HepG2 (cell line): Measurements from ENCODE around the gene RNF149. TPM values are rescaled to one million over a fixed set of nuclear protein-coding genes. Genes with fewer than 3 reads are reported as not detected.

ENCODE experiments used
- ELK4 ChIP-seq: sonication (generic); formaldehyde crosslinking; IDR thresholded peaks from 2 replicates; pipeline ENCODE4 v1.9.0; 2021; ENCODE audit warnings: missing genetic modification reagents, borderline replicate concordance
- FOXO4 ChIP-seq: sonication (generic); formaldehyde crosslinking; conservative IDR thresholded peaks from 2 replicates; pipeline ENCODE4 v1.8.1; 2023; ENCODE audit warnings: missing genetic modification reagents
- HNRNPH1 ChIP-seq: fragments of 200-400 bp; formaldehyde crosslinking; optimal IDR thresholded peaks from 2 replicates; pipeline ENCODE3; 2017; ENCODE audit warnings: mild to moderate bottlenecking, low read depth, low read length
- IRF2 ChIP-seq: IDR thresholded peaks from 2 replicates; pipeline ENCODE4 v1.6.1; 2018; ENCODE audit warnings: missing genetic modification reagents, missing compliant biosample characterization
- POLR2AphosphoS2 ChIP-seq: IDR thresholded peaks from 2 replicates; pipeline ENCODE4 v1.6.1; 2011; ENCODE audit warnings: low read depth, low read length, improper control_type of control experiment
- PRDM4 ChIP-seq: sonication (generic); formaldehyde crosslinking; IDR thresholded peaks from 2 replicates; pipeline ENCODE4 v1.9.0; 2021; ENCODE audit warnings: missing genetic modification reagents, borderline replicate concordance
- SRSF1 ChIP-seq: fragments of 200-400 bp; formaldehyde crosslinking; optimal IDR thresholded peaks from 2 replicates; pipeline ENCODE3; 2017; ENCODE audit warnings: mild to moderate bottlenecking, low read depth, low read length, moderate library complexity
- THAP9 ChIP-seq: sonication (generic); formaldehyde crosslinking; IDR thresholded peaks from 2 replicates; pipeline ENCODE4; 2020; ENCODE audit warnings: missing genetic modification reagents, mild to moderate bottlenecking, borderline replicate concordance
- UBTF ChIP-seq: sonication (generic); formaldehyde crosslinking; IDR thresholded peaks from 2 replicates; pipeline ENCODE4 v1.4.0; 2020; ENCODE audit warnings: mild to moderate bottlenecking, missing genetic modification reagents
- ZBTB3 ChIP-seq: sonication (generic); formaldehyde crosslinking; IDR thresholded peaks from 2 replicates; pipeline ENCODE4 v1.4.0; 2020; ENCODE audit warnings: low read depth, mild to moderate bottlenecking, moderate library complexity, missing genetic modification reagents, borderline replicate concordance
- ZNF276 ChIP-seq: sonication (generic); formaldehyde crosslinking; IDR thresholded peaks from 2 replicates; pipeline ENCODE4 v1.4.0; 2020; ENCODE audit warnings: mild to moderate bottlenecking, low read depth, missing genetic modification reagents
- ZNF3 ChIP-seq: IDR thresholded peaks from 2 replicates; pipeline ENCODE4 v1.7.0; 2017; ENCODE audit warnings: inconsistent platforms
- ZNF691 ChIP-seq: sonication (generic); formaldehyde crosslinking; IDR thresholded peaks from 2 replicates; pipeline ENCODE4 v1.4.0; 2020; ENCODE audit warnings: missing genetic modification reagents, low read depth, mild to moderate bottlenecking, borderline replicate concordance
- polyA plus RNA-seq, 8 experiments: library from polyadenylated mRNA; depleted of rRNA in 3 of 8; stranded (reverse) in 7 of 8; unstranded in 1 of 8; fragments of >200 nt; fragmentation: Illumina TruSeq in 4 of 8; extraction: Trizol in 4 of 8; gene quantifications; 2 replicates each; pipeline versions ENCODE4 v1.2.1 to v1.2.3, GENCODE V29; 2011 to 2016; ENCODE audit warnings: low read depth in 4 of 8, missing spikeins in 1 of 8, mixed read lengths in 1 of 8; ENCODE audit not compliant: insufficient read depth in 1 of 8
- total RNA-seq, 5 experiments: library from RNA; depleted of rRNA; stranded (reverse); fragments of >200 nt; fragmentation: Illumina TruSeq; extraction: Trizol; gene quantifications; 2 replicates each; pipeline ENCODE4 v1.2.3, GENCODE V29; 2016; ENCODE audit warnings: low read depth in 1 of 5

RNF149 gene
- total and polyA plus RNA-seq, 2 of the 13 experiments (the other 11 are each of a cell fraction or from before 2014, with no cell fraction given): 87.6 to 109 TPM

GRCh38 chr2:101308432-101309210 lies at the start of gene RNF149 (continued):
- peak; percentile 89 for TF ChIP-seq THAP9 (CRISPR knock-in tag)
- peak; percentile 89 for TF ChIP-seq UBTF
- TF ChIP-seq FOXO4: no peak
- TF ChIP-seq ZBTB3: peak; percentile 90
- TF ChIP-seq PRDM4: no peak
- no peak for TF ChIP-seq POLR2AphosphoS2
- TF ChIP-seq ZNF3 (CRISPR knock-in tag): peak; percentile 83
- TF ChIP-seq ZNF691 (CRISPR knock-in tag): peak; percentile 96
- TF ChIP-seq ZNF276 (CRISPR knock-in tag): peak; percentile 90; the same call in 1 of the 2 replicates
- peak; percentile 91 for TF ChIP-seq ELK4 (CRISPR knock-in tag)
- TF ChIP-seq IRF2 (CRISPR knock-in tag): peak; percentile 95
- TF ChIP-seq HNRNPH1: no peak
- peak; percentile 74 for TF ChIP-seq SRSF1
